Naive thymus-derived CD4-positive, alpha-beta T cell (primary cell): Measurements from ENCODE around the gene TSHR. TPM values are rescaled to one million over a fixed set of nuclear protein-coding genes. Genes with fewer than 3 reads are reported as not detected.

ENCODE experiments used
- ATAC-seq: fragments of 150-1000 bp; cut with Tn5 transposase; 2 replicates; pipeline ENCODE4 v1.10.0; 2021; ENCODE audit warnings: mild to moderate bottlenecking, moderate library complexity
- CTCF ChIA-PET: fragments of 350-600 bp; sonication (Branson Sonifier 250); formaldehyde crosslinking; loops from one replicate; lab custom pipeline; 2021; ENCODE audit warnings: antibody characterized with exemption; lab: Charles Lee
- POLR2A ChIA-PET: fragments of 350-600 bp; sonication (Branson Sonifier 250); formaldehyde crosslinking; loops from one replicate; lab custom pipeline; 2021; ENCODE audit warnings: antibody characterized with exemption, inconsistent platforms; lab: Charles Lee
- DNase-seq, 9 donors: peaks; one replicate each; pipeline versions ENCODE4 v3.0.0 to v3.0.0-alpha.2; 2020 to 2022; ENCODE audit warnings: mixed read lengths in 1 of 9
- H3K27ac ChIP-seq: one replicate; pipeline ENCODE4 v1.7.0; 2013; ENCODE audit warnings: mild to moderate bottlenecking, low read depth, low read length, moderate library complexity
- H3K27me3 ChIP-seq, 2 donors: one replicate each; pipeline ENCODE4 v1.7.0; 2013; ENCODE audit warnings: low read length in 2 of 2, mild to moderate bottlenecking in 2 of 2, moderate library complexity in 2 of 2; ENCODE audit not compliant: control insufficient read depth in 2 of 2, insufficient read depth in 2 of 2
- H3K36me3 ChIP-seq, 3 experiments: 1 replicate in 2 of 3; 2 replicates in 1 of 3; pipeline ENCODE4 v1.7.0; 2013; ENCODE audit warnings: low read length in 3 of 3, mild to moderate bottlenecking in 3 of 3, moderate library complexity in 1 of 3; ENCODE audit not compliant: insufficient read depth in 3 of 3, control insufficient read depth in 2 of 3
- H3K4me1 ChIP-seq, 2 donors: one replicate each; pipeline ENCODE4 v1.7.0; 2013; ENCODE audit warnings: low read length in 2 of 2, mild to moderate bottlenecking in 2 of 2, moderate library complexity in 1 of 2; ENCODE audit not compliant: control insufficient read depth in 2 of 2, insufficient read depth in 2 of 2
- H3K4me3 ChIP-seq: 2 replicates; pipeline ENCODE4 v1.7.0; 2013; ENCODE audit warnings: mild to moderate bottlenecking, low read length
- H3K9me3 ChIP-seq, 3 experiments: 1 replicate in 2 of 3; 2 replicates in 1 of 3; pipeline ENCODE4 v1.7.0; 2013; ENCODE audit warnings: low read length in 3 of 3; ENCODE audit not compliant: control insufficient read depth in 2 of 3
- H3K27ac Mint-ChIP-seq, 9 donors: one replicate each; pipeline ENCODE4 v1.8.0; 2020 to 2022; ENCODE audit warnings: mixed read lengths in 9 of 9, mild to moderate bottlenecking in 8 of 9, moderate library complexity in 5 of 9, inconsistent platforms in 2 of 9
- H3K27me3 Mint-ChIP-seq, 5 donors: one replicate each; pipeline ENCODE4 v1.8.0; 2021 to 2022; ENCODE audit warnings: mixed read lengths in 5 of 5, mild to moderate bottlenecking in 1 of 5
- H3K36me3 Mint-ChIP-seq, 5 donors: one replicate each; pipeline ENCODE4 v1.8.0; 2020 to 2022; ENCODE audit warnings: mixed read lengths in 5 of 5, mild to moderate bottlenecking in 3 of 5, inconsistent platforms in 1 of 5
- H3K4me1 Mint-ChIP-seq, 7 donors: one replicate each; pipeline ENCODE4 v1.8.0; 2020 to 2022; ENCODE audit warnings: mixed read lengths in 7 of 7, mild to moderate bottlenecking in 3 of 7, inconsistent platforms in 1 of 7
- H3K4me3 Mint-ChIP-seq, 10 donors: one replicate each; pipeline ENCODE4 v1.8.0; 2020 to 2022; ENCODE audit warnings: mild to moderate bottlenecking in 10 of 10, mixed read lengths in 10 of 10, moderate library complexity in 6 of 10, inconsistent platforms in 2 of 10
- H3K9me3 Mint-ChIP-seq, 11 donors: one replicate each; pipeline ENCODE4 v1.8.0; 2020 to 2022; ENCODE audit warnings: mixed read lengths in 11 of 11, mild to moderate bottlenecking in 4 of 11, inconsistent platforms in 1 of 11, moderate library complexity in 1 of 11
- intact Hi-C, 2 donors: fragments of 100-400 bp; cut with micrococcal nuclease; formaldehyde crosslinking; loops; one replicate each; pipeline ENCODE4 v1.15.1; 2023
- polyA plus RNA-seq, 2 donors: library from polyadenylated mRNA; unstranded; fragments of 300-500 nt; fragmentation: Illumina TruSeq; gene quantifications; one replicate each; pipeline ENCODE4 v1.2.3, GENCODE V29; 2021
- total RNA-seq, 6 experiments: library from RNA in 5 of 6; stranded (reverse) in 5 of 6; gene quantifications; 1 replicate in 5 of 6; 2 replicates in 1 of 6; pipeline ENCODE4 v1.2.3 and lab custom pipeline; 2021 to 2026

Gene TSHR
- total and polyA plus RNA-seq, 7 experiments from 2014 or later = 0.48 to 2.2 (median 0.78) TPM; not detected in 4

- H3K4me3 ChIP-seq = no peak overlapping the region
- intact Hi-C loops = no loop called here
- H3K36me3 ChIP-seq = no peaks in the 10 kb centered on the region
- no peaks in the 10 kb centered on the region for H3K9me3 ChIP-seq
- no peak overlapping the region for H3K27ac ChIP-seq
- peaks cover 0 to 22% (median 0%) of the 10 kb centered on the region in 5 donors for H3K36me3 Mint-ChIP-seq
- H3K4me1 ChIP-seq = peaks cover 0 to 8% of the 10 kb centered on the region in 2 donors
- peak overlapping the region in 2 of 9 donors; percentile 51 to 72 for H3K27ac Mint-ChIP-seq
- peaks cover 0 to 6% (median 0%) of the 10 kb centered on the region in 11 donors for H3K9me3 Mint-ChIP-seq
- CTCF ChIA-PET = interaction anchor here (1.8 kb wide), 1 partner anchor 9 kb away, joined by 10 read pairs; no protein-coding TSS in a partner anchor
- H3K27me3 Mint-ChIP-seq = peaks cover 0 to 29% (median 7%) of the 10 kb centered on the region in 5 donors
- peak in 1 of 9 donors; percentile 18 for DNase-seq
- no peaks in the 10 kb centered on the region for H3K27me3 ChIP-seq
- H3K4me3 Mint-ChIP-seq = peak overlapping the region in 1 of 10 donors; percentile 72
- peak; percentile 50 for ATAC-seq
- H3K4me1 Mint-ChIP-seq = peaks cover 0 to 40% (median 5%) of the 10 kb centered on the region in 7 donors
- POLR2A ChIA-PET = interaction anchor here (1.0 kb wide), 1 partner anchor 19 kb away, joined by 3 read pairs; no protein-coding TSS in a partner anchor
Observed at GRCh38 chr14:80978403-80978802, 23.0 kb downstream of the TSHR start.

- no peak overlapping the region for H3K4me3 Mint-ChIP-seq
- DNase-seq (no peak), ATAC-seq (no peak)
- Histone ChIP-seq H3K4me3 (no peak overlapping the region), H3K4me1 (no peaks in the 10 kb centered on the region), H3K27me3 (no peaks in the 10 kb centered on the region), H3K27ac (no peak overlapping the region), H3K36me3 (no peaks in the 10 kb centered on the region), H3K9me3 (no peaks in the 10 kb centered on the region)
- ChIA-PET POLR2A (no interaction called here), CTCF (interaction anchor here (0.5 kb wide), 1 partner anchor 187 kb away, joined by 3 read pairs; no protein-coding TSS in a partner anchor)
- H3K27ac Mint-ChIP-seq = no peak overlapping the region
- H3K27me3 Mint-ChIP-seq = peaks cover 0 to 18% (median 6%) of the 10 kb centered on the region in 5 donors
- H3K9me3 Mint-ChIP-seq = peaks cover 0 to 6% (median 0%) of the 10 kb centered on the region in 11 donors
- H3K4me1 Mint-ChIP-seq = peaks cover 0 to 33% (median 5%) of the 10 kb centered on the region in 7 donors
- H3K36me3 Mint-ChIP-seq = peaks cover 0 to 19% (median 0%) of the 10 kb centered on the region in 5 donors
- intact Hi-C loops = loop anchor here in 1 of 2 donors (10.0 kb wide), 1 partner anchor 45 kb away; no protein-coding TSS in a partner anchor
Observed at GRCh38 chr14:80979951-80980350, 24.5 kb downstream of the TSHR start.

- Mint-ChIP-seq H3K4me1 (peaks cover 0 to 41% (median 5%) of the 10 kb centered on the region in 7 donors), H3K27me3 (peaks cover 0 to 15% (median 11%) of the 10 kb centered on the region in 5 donors), H3K36me3 (peaks cover 0 to 16% (median 0%) of the 10 kb centered on the region in 5 donors), H3K9me3 (peaks cover 0 to 4% (median 0%) of the 10 kb centered on the region in 11 donors), H3K4me3 (no peak overlapping the region), H3K27ac (no peak overlapping the region)
- Histone ChIP-seq H3K9me3 (no peaks in the 10 kb centered on the region), H3K27me3 (no peaks in the 10 kb centered on the region), H3K36me3 (no peaks in the 10 kb centered on the region), H3K4me1 (no peaks in the 10 kb centered on the region), H3K4me3 (no peak overlapping the region), H3K27ac (no peak overlapping the region)
- ChIA-PET CTCF (interaction anchor here (1.0 kb wide), 1 partner anchor 37 kb away, joined by 3 read pairs; no protein-coding TSS in a partner anchor), POLR2A (no interaction called here)
- no peak for ATAC-seq
- intact Hi-C loops = loop anchor here in 1 of 2 donors (10.0 kb wide), 1 partner anchor 46 kb away; no protein-coding TSS in a partner anchor
- DNase-seq = no peak
Observed at GRCh38 chr14:80981156-80981555, 25.7 kb downstream of the TSHR start.

GRCh38 chr14:80981673-80982072, 26.3 kb downstream of the TSHR start:
- Histone ChIP-seq H3K27ac (no peak overlapping the region), H3K4me1 (no peaks in the 10 kb centered on the region), H3K27me3 (no peaks in the 10 kb centered on the region), H3K9me3 (no peaks in the 10 kb centered on the region), H3K36me3 (no peaks in the 10 kb centered on the region), H3K4me3 (no peak overlapping the region)
- intact Hi-C loops = loop anchor here in 1 of 2 donors (10.0 kb wide), 1 partner anchor 47 kb away; no protein-coding TSS in a partner anchor
- Mint-ChIP-seq H3K9me3 (peaks cover 0 to 4% (median 0%) of the 10 kb centered on the region in 11 donors), H3K4me3 (no peak overlapping the region), H3K27ac (no peak overlapping the region), H3K27me3 (peaks cover 0 to 15% (median 13%) of the 10 kb centered on the region in 5 donors), H3K4me1 (peaks cover 0 to 39% (median 5%) of the 10 kb centered on the region in 7 donors), H3K36me3 (peaks cover 0 to 15% (median 0%) of the 10 kb centered on the region in 5 donors)
- CTCF ChIA-PET = interaction anchor here (1.0 kb wide), 1 partner anchor 38 kb away, joined by 3 read pairs; no protein-coding TSS in a partner anchor
- ATAC-seq (no peak), DNase-seq (no peak)
- POLR2A ChIA-PET = no interaction called here

GRCh38 chr14:80982711-80983110, 27.3 kb downstream of the TSHR start:
- ChIA-PET POLR2A (no interaction called here), CTCF (interaction anchor here (0.6 kb wide), 1 partner anchor 45 kb away, joined by 4 read pairs; no protein-coding TSS in a partner anchor)
- Mint-ChIP-seq H3K4me1 (peaks cover 0 to 32% (median 5%) of the 10 kb centered on the region in 7 donors), H3K9me3 (no peaks in the 10 kb centered on the region), H3K4me3 (no peak overlapping the region), H3K36me3 (peaks cover 0 to 15% (median 0%) of the 10 kb centered on the region in 5 donors), H3K27me3 (peaks cover 0 to 15% (median 13%) of the 10 kb centered on the region in 5 donors), H3K27ac (no peak overlapping the region)
- Histone ChIP-seq H3K4me3 (no peak overlapping the region), H3K36me3 (no peaks in the 10 kb centered on the region), H3K9me3 (no peaks in the 10 kb centered on the region), H3K27me3 (no peaks in the 10 kb centered on the region), H3K4me1 (no peaks in the 10 kb centered on the region), H3K27ac (no peak overlapping the region)
- DNase-seq (no peak), ATAC-seq (no peak)
- intact Hi-C loops = loop anchor here in 1 of 2 donors (10.0 kb wide), 1 partner anchor 48 kb away; no protein-coding TSS in a partner anchor

GRCh38 chr14:80987235-80988032, 32.0 kb downstream of the TSHR start:
- Histone ChIP-seq H3K27me3 (no peaks in the 10 kb centered on the region), H3K4me3 (no peak overlapping the region), H3K9me3 (no peaks in the 10 kb centered on the region), H3K27ac (no peak overlapping the region), H3K4me1 (no peaks in the 10 kb centered on the region), H3K36me3 (no peaks in the 10 kb centered on the region)
- DNase-seq (peak; percentile 13 to 74 (median 58)), ATAC-seq (peak; percentile 85)
- intact Hi-C loops = loop anchor here (1.0 to 10.0 kb wide), 5 partner anchors 28 to 475 kb away; no protein-coding TSS in a partner anchor
- Mint-ChIP-seq H3K27me3 (peaks cover 0 to 21% (median 11%) of the 10 kb centered on the region in 5 donors), H3K4me1 (peaks cover 0 to 14% (median 0%) of the 10 kb centered on the region in 7 donors), H3K4me3 (no peak overlapping the region), H3K36me3 (peaks cover 0 to under 1% (median 0%) of the 10 kb centered on the region in 5 donors), H3K27ac (no peak overlapping the region), H3K9me3 (no peaks in the 10 kb centered on the region)
- CTCF ChIA-PET = interaction anchor here (0.6 to 5.9 kb wide), 14 partner anchors 9 to 466 kb away, joined by 3 to 81 read pairs (median 4); partner anchors contain the start of genes CEP128 and TSHR
- POLR2A ChIA-PET = interaction anchor here (1.2 kb wide), 1 partner anchor 32 kb away, joined by 3 read pairs; the partner anchor contains the start of gene TSHR
